A673 (cell line): ENCODE measurements around the gene OR4D2.

ENCODE experiments used
- EZH2 ChIP-seq: fragments of 200-600 bp; sonication (generic); IDR thresholded peaks from 2 replicates; pipeline ENCODE4 v1.6.1; 2017; ENCODE audit warnings: borderline replicate concordance, low read depth, mild to moderate bottlenecking, mixed read lengths, antibody characterized with exemption, low read length; ENCODE audit not compliant: poor library complexity, severe bottlenecking
- TF ChIP-seq, protein P1 (sequence below): fragments of 300-800, 200-600 bp; sonication (generic); conservative IDR thresholded peaks from 2 replicates; pipeline ENCODE4 v1.5.1; 2017; ENCODE audit warnings: low read depth, mild to moderate bottlenecking, antibody characterized with exemption, low read length, moderate library complexity, mixed read lengths

DNA sequence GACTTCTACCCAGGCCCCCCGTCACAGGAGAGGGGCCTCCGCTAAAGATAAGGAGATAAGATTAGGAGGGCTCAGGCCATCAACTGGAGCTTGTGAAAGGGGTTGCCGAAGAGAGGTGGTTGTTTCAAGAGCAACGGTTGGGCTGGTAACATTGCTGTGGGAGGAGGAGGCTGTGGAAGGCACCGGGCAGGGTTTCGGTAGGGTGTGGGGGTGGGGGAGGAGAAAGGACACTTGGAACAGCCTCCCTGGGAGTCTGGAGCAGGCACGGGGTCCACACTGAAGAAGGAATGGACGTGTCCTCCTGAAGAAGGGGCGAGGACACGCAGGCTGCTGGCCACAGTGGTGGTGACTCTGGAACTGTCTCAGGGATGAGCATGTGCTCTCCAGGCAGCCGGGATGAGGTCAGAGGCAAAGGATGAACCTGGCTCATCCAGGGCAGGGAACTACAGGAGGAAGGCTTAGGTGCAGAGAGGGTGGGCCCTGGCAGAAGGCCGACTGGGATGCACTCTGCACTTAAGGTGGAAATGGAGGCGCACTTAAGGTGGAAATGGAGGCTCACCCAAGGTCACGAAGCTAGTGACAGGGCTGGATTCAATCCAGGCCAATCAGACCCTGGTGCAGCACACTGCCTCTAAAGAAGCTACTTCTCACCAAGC lies 24.6 kb downstream of the OR4D2 start:
- TF ChIP-seq, protein P1, sequence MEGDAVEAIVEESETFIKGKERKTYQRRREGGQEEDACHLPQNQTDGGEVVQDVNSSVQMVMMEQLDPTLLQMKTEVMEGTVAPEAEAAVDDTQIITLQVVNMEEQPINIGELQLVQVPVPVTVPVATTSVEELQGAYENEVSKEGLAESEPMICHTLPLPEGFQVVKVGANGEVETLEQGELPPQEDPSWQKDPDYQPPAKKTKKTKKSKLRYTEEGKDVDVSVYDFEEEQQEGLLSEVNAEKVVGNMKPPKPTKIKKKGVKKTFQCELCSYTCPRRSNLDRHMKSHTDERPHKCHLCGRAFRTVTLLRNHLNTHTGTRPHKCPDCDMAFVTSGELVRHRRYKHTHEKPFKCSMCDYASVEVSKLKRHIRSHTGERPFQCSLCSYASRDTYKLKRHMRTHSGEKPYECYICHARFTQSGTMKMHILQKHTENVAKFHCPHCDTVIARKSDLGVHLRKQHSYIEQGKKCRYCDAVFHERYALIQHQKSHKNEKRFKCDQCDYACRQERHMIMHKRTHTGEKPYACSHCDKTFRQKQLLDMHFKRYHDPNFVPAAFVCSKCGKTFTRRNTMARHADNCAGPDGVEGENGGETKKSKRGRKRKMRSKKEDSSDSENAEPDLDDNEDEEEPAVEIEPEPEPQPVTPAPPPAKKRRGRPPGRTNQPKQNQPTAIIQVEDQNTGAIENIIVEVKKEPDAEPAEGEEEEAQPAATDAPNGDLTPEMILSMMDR = no peak
- no peak for TF ChIP-seq EZH2
